ENCODE results near the gene CCDC85C.
"Not testable (repeated sequence)": the region's sequence is repeated elsewhere in the genome, so short reads cannot be mapped to it uniquely, and the experiment has no call there.

CCDC85C gene

GRCh38 chr14:99603471-99604277 lies at the start of gene CCDC85C:
Gene CCDC85C (minus strand): TSS chr14:99604207. CDS start chr14:99603959, 248 bp downstream.
- peak; percentile 85 for DNase-seq

GRCh38 chr14:99651953-99652746 lies 48.1 kb upstream of the CCDC85C start:
- no peak for DNase-seq

DNA sequence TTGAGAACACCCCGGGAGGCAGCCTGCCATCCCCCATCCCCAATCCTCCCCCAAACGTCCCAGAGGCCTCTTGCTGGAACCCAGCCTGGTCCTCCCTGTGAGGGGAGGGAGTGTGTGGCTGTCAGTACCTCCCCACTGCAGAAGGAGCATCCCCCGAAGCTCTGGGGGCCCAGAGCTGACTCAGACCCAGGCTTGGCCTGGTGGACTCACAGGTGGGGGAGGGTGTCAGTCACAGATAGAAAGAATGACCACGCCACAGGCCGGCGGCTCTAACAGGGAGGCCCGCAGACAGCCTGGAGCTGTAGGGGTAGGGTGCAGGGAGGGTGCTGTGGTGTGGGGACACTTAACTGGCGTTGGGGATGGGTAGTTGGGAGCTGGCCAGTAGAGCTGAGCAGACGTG lies 46.2 kb upstream of the CCDC85C start:
- DNase-seq: no peak

DNA sequence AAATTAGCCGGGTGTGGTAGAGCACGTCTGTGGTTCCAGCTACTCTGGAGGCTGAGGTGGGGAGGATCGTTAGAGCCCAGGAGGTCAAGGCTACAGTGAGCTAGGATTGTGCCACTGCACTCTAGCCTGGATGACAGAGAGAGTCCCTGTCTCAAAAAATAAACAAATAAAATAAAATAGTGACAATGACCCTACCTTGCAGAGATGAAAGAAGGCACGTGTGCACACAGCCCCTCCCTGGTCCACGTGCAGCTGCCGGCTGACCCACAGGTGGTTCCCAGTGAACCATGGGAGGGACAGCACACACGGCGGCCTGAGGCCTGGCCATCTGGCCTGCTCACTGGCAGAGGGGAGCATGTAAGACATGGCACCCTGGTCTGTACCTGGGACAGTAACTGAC lies 45.6 kb upstream of the CCDC85C start:
- no peak for DNase-seq

DNA sequence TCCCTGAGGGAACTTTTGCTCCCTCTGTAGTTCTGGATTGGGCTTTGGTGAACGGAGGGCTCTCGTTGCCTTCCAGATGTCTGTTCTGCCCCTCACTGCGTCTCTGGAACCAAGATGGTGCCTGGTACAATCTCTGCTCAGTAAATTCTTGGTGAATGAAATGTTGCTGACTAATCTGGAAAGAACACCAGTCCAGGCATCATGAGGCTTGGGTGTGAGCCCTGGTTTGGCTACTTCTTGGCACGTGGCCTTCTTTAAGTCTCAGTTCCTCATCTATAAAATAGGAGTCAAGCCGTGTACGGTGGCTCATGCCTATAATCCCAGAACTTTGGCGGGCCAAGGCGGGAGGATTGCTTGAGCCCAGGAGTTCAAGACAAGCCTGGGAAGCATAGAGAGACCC lies 45.2 kb upstream of the CCDC85C start:
- DNase-seq: no peak

- DNase-seq: no peak
These were observed 44.2 kb upstream of the CCDC85C start for GRCh38 chr14:99648027-99648784.

GRCh38 chr14:99647411-99647810 lies 43.4 kb upstream of the CCDC85C start:
- no peak for DNase-seq

DNA sequence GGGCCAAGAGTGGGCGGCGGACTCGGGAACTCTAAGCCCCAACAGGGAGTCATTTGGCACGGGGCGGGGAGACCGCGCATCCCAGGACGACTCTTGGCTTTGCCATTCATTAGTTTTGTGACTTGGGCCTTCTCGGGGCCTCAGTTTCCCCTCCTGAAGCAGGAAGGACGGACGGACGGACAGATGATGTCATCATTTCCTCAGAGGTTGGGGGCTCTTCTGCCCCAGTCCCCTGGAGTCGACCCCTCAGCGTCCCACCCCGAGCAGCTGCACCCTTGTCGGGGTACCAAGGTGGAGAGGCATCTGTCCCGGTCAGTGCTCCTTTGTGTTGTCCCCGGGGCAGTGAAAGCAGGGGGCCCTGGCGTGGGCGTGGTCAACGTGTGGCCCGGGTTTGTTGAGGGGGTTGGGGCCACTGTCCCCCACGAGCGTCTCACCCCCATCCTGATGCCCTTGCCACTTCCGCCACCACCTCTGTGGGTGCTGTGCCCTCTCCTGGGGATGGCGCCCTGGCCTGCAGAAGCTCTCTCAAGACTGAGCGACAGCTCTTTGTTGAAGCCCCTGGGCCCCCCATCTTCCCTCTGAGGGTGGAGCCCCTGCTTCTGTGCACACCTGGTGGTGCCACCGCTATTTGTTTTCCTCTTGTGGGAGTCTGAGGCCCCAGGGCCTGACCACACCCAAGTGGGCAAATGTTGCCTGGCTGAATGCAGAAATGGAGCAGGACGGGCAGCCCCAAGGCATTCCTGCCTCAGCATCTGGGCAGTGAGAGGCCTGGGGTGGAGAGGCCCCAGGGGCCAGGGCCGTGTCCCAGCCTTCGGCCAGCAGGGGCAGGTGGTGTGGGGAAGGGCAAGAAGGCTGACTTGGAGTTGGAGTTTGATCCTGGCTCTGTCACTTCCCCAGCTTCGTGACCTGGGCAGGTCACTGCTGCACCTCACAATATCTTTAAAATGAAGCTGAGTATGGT lies 41.8 kb upstream of the CCDC85C start:
- no peak for DNase-seq

GRCh38 chr14:99644723-99645544 lies 40.9 kb upstream of the CCDC85C start, which contains the start of gene HHIPL1:
Gene HHIPL1 (plus strand): TSS chr14:99645129. CDS start chr14:99645208, 79 bp downstream.
- DNase-seq: peak; percentile 59

- DNase-seq: no peak
These were observed 40.1 kb upstream of the CCDC85C start for GRCh38 chr14:99644035-99644587.

GRCh38 chr14:99643343-99643742 lies 39.3 kb upstream of the CCDC85C start:
- DNase-seq: no peak

- DNase-seq: not testable (repeated sequence)
These were observed 38.8 kb upstream of the CCDC85C start for GRCh38 chr14:99642771-99643170.

DNA sequence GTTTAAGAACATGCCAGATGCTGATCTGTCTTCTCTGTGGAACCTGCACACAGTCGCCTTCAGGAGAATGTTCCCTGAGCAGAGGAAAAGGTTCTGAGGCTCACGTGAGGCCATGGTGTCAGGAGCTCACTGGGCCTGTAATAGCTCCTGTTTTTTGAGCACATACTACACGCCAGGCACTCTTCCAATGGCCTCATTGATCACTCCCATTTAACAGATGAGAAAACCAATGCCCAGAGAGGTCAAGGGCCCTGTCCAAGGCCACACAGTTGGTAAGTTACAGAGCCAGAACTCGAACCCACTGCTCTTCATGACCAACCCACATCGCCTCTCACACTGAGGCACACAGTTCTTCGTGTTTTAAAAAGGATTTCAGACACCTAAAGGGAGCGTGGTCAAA lies 33.6 kb upstream of the CCDC85C start:
- DNase-seq: no peak

DNA sequence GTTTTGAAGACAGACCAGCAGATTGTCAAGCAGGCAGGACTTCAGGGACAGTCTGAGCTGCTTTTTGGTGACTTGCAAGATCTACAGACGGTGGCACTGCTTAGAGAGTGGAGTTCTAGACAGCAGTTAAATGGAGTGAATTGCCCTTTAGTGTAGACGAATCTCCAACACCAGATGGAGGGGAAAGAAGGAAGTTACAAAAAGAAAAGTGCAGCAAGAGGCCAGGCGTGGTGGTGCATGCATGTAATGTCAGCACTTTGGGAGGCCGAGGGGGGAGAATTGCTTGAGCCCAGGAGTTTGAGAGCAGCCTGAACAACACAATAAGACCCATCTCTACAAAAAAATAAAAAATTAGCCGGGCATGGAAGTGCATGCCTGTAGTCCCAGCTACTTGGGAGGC lies 32.5 kb upstream of the CCDC85C start:
- no peak for DNase-seq

DNA sequence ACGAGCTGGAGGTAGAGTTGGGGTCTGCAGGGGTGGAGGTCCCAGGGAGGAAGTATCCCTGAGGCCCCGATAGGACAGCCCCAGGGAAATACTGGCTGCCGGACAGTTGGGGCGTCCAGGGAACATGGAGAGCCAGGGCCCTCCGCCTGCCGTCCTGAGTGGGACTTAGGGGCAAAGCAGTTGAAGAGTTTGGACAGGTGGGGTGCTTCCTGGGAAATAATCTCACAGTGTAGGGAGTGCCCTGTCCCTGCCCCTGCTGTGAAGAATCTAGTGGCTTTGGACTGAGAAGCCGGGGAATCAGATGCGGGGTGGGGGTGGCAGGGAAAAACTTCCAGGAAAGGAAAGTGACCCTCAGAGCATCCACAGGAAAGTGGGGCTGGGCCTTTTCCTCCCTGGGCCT lies 31.1 kb upstream of the CCDC85C start:
- DNase-seq: no peak

DNA sequence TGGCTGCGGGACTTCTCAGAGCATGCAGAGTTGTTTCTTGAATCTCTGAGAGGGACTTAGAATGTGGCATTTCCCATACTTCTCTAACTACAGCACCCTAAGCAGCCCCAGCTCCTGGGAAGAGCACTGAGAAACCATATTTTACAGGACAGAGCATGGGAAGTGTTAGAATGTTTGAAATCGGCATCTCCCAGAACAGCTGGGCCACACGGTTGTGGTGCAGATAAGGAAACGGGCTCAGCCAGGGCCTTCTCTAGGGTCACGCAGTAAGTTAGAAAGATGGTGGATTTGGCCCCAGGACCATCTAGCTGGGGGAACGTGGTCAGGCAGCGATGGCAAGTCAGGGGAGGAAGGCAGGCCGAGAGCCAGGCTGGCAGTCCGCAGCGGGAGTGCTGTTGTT lies 30.4 kb upstream of the CCDC85C start:
- DNase-seq: peak; percentile 54

- DNase-seq: peak; percentile 53
These were observed 29.9 kb upstream of the CCDC85C start for GRCh38 chr14:99633918-99634317.

DNA sequence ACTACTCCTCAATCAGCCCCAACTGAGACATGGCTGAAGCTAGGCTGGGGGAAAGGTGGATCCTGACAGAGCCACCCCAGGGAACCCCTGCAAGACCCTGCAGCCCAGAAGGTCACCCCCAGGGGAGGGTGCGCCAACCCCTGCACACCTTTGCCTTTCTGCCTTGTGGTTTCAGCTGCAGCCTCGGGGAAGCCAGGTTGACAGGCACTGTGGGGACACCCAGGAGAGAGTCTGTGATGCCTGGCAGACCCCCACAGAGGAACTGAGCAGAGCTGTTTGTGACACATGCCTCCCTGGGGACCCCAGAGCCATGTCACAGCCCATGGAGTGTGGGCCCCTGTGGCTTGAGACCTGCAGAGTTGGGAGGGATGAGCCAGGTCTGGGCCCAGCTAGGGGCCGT lies 29.1 kb upstream of the CCDC85C start:
- DNase-seq: no peak

DNA sequence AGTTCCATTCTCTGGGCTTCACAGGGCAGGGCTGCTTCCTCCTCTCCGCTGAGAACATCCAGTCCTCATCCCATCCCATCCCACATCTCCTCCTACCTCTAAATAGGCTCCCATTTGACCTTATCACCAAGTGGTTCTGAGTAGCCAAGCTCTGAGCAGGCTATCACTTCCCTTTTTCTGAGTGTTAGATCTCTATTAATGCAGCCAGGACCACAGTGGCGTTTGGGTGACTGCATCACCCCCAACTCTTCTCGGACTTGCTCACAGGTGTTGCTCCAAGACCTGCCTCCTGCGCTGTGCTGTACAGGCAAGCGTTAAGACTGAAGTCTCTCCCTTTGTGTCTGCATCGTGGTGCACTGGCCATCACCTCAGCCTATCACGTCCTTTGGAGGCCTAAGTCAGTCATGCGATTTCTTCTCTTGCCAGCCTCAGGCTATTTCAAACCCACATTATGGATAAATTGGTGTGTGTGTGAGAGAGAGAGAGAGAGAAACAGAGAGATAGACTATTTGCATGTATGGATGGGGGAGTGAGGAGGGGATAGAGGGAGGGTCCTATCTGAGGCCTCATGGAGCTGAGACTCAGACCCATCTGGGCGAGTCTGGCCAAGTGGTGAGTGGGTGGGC lies 28.5 kb upstream of the CCDC85C start:
- peak; percentile 43 for DNase-seq

DNA sequence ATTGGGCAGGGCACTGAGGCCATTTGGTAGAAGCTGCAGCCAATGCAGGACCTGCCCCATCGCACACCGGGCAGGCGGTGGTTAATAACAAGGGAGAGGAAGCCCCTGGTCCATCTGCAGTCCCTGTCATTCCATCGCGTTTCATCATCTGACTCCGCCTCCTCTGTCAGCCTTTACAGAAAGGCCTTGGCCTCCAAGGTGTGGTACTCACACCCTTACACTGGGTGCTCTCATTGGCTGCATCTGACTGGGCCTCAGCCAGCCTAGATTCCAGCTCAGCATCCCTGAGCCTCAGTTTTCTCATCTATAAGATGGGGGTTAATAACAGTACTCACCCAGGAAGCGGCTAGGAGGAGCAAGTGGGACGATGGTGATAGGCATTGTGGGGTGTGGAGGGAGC lies 26.2 kb upstream of the CCDC85C start:
- DNase-seq: no peak

Measured in retina (tissue), 1 donor.